Memory B cell (primary cell): ENCODE results near the gene SIPA1L2.

Experiments used
- ATAC-seq: fragments of 150-1000 bp; cut with Tn5 transposase; 2 replicates; pipeline ENCODE4 v1.10.0; 2021; ENCODE audit warnings: low read depth, mild to moderate bottlenecking, moderate library complexity
- DNase-seq, 2 donors: peaks; one replicate each; pipeline ENCODE4 v3.0.0; 2022; ENCODE audit warnings: low spot score in 2 of 2
- H3K27ac Mint-ChIP-seq: one replicate; pipeline ENCODE4 v1.8.0; 2022; ENCODE audit warnings: mild to moderate bottlenecking, moderate library complexity, mixed read lengths
- H3K27me3 Mint-ChIP-seq: one replicate; pipeline ENCODE4 v1.8.0; 2022; ENCODE audit warnings: mixed read lengths
- H3K36me3 Mint-ChIP-seq: one replicate; pipeline ENCODE4 v1.8.0; 2022; ENCODE audit warnings: mild to moderate bottlenecking, mixed read lengths
- H3K4me1 Mint-ChIP-seq: one replicate; pipeline ENCODE4 v1.8.0; 2022; ENCODE audit warnings: mixed read lengths
- H3K4me3 Mint-ChIP-seq: one replicate; pipeline ENCODE4 v1.8.0; 2022; ENCODE audit warnings: mild to moderate bottlenecking, moderate library complexity, mixed read lengths
- H3K9me3 Mint-ChIP-seq: one replicate; pipeline ENCODE4 v1.8.0; 2022; ENCODE audit warnings: mixed read lengths

SIPA1L2 gene, protein sequence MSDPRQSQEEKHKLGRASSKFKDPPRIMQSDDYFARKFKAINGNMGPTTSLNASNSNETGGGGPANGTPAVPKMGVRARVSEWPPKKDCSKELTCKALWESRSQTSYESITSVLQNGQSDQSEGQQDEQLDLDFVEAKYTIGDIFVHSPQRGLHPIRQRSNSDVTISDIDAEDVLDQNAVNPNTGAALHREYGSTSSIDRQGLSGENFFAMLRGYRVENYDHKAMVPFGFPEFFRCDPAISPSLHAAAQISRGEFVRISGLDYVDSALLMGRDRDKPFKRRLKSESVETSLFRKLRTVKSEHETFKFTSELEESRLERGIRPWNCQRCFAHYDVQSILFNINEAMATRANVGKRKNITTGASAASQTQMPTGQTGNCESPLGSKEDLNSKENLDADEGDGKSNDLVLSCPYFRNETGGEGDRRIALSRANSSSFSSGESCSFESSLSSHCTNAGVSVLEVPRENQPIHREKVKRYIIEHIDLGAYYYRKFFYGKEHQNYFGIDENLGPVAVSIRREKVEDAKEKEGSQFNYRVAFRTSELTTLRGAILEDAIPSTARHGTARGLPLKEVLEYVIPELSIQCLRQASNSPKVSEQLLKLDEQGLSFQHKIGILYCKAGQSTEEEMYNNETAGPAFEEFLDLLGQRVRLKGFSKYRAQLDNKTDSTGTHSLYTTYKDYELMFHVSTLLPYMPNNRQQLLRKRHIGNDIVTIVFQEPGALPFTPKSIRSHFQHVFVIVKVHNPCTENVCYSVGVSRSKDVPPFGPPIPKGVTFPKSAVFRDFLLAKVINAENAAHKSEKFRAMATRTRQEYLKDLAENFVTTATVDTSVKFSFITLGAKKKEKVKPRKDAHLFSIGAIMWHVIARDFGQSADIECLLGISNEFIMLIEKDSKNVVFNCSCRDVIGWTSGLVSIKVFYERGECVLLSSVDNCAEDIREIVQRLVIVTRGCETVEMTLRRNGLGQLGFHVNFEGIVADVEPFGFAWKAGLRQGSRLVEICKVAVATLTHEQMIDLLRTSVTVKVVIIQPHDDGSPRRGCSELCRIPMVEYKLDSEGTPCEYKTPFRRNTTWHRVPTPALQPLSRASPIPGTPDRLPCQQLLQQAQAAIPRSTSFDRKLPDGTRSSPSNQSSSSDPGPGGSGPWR (N-terminal part only)

GRCh38 chr1:232630047-232630893 is at the start of gene SIPA1L2:
TSS of gene SIPA1L2 (minus strand) at chr1:232630133. CDS start at chr1:232515339, 114,794 bp downstream.
- Mint-ChIP-seq H3K4me1 (peaks cover 4% of the 10 kb centered on the region), H3K27ac (peak within 1 kb of the TSS; percentile 19), H3K4me3 (peak within 1 kb of the TSS; percentile 81), H3K9me3 (no peaks in the 10 kb centered on the region), H3K36me3 (no peaks in the 10 kb centered on the region), H3K27me3 (peaks cover 8% of the 10 kb centered on the region)
- ATAC-seq = peak; percentile 92
- peak; percentile 62 to 76 for DNase-seq

DNA sequence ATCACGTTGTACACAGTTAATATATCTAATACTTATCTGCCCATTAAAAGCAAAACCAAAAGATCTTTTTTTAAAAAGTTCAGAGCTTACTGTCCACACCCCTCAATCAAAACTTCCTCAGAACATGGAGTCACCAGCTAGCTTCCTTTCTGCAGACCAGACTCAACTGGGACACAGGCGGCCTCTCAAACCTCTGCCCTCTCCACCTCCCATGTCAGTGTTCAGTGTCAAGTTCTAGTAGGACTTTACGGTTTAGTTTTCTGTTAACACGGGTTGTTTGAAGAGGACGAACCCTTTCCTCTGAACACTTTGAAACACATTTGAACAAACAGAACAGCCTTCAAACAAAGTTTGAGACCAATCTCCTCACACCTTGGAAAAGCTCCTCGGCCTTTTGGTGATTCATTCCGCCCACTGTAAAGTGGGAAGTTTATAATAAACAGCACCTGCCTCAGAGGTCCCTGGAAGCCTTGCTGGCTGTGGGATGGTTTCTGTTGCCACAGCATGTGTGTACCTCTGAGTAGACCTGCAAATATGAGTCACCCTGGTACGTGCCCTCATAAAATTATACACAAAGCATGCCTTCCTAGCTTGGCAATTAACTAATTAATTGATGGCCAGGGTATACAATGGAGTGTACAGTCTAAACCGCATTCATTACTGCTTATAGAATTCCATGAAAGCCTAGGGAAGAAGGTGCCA is 48.4 kb upstream of the SIPA1L2 start:
- Mint-ChIP-seq H3K27ac (no peak overlapping the region), H3K4me3 (no peak overlapping the region), H3K9me3 (peaks cover 4% of the 10 kb centered on the region), H3K4me1 (no peaks in the 10 kb centered on the region), H3K27me3 (peaks cover 11% of the 10 kb centered on the region), H3K36me3 (no peaks in the 10 kb centered on the region)
- DNase-seq (no peak), ATAC-seq (no peak)

GRCh38 chr1:232676307-232676706 is 46.4 kb upstream of the SIPA1L2 start:
- ATAC-seq = no peak
- Mint-ChIP-seq H3K4me1 (no peaks in the 10 kb centered on the region), H3K4me3 (no peak overlapping the region), H3K27me3 (peaks cover 11% of the 10 kb centered on the region), H3K9me3 (peaks cover 3% of the 10 kb centered on the region), H3K27ac (no peak overlapping the region), H3K36me3 (no peaks in the 10 kb centered on the region)
- no peak for DNase-seq

- DNase-seq (no peak), ATAC-seq (no peak)
- peaks cover 11% of the 10 kb centered on the region for H3K27me3 Mint-ChIP-seq
- no peak overlapping the region for H3K27ac Mint-ChIP-seq
- no peaks in the 10 kb centered on the region for H3K36me3 Mint-ChIP-seq
- H3K4me3 Mint-ChIP-seq = no peak overlapping the region
- peaks cover 3% of the 10 kb centered on the region for H3K9me3 Mint-ChIP-seq
- H3K4me1 Mint-ChIP-seq = no peaks in the 10 kb centered on the region
These were observed 46.0 kb upstream of the SIPA1L2 start for GRCh38 chr1:232675898-232676297.

- Mint-ChIP-seq H3K27me3 (peaks cover 12% of the 10 kb centered on the region), H3K36me3 (no peaks in the 10 kb centered on the region)
These were observed 45.3 kb upstream of the SIPA1L2 start for GRCh38 chr1:232675260-232675659.

GRCh38 chr1:232673256-232673655 is 43.3 kb upstream of the SIPA1L2 start:
- no peaks in the 10 kb centered on the region for H3K4me1 Mint-ChIP-seq
- no peak overlapping the region for H3K27ac Mint-ChIP-seq
- no peak for DNase-seq
- no peak overlapping the region for H3K4me3 Mint-ChIP-seq
- ATAC-seq = no peak
- H3K36me3 Mint-ChIP-seq = no peaks in the 10 kb centered on the region
- peaks cover 12% of the 10 kb centered on the region for H3K27me3 Mint-ChIP-seq
- peaks cover 3% of the 10 kb centered on the region for H3K9me3 Mint-ChIP-seq

More at GRCh38 chr1:232675260-232675659, 45.3 kb upstream of the SIPA1L2 start:
- H3K9me3 Mint-ChIP-seq = peaks cover 3% of the 10 kb centered on the region
- no peak overlapping the region for H3K27ac Mint-ChIP-seq
- no peak for DNase-seq
- no peak overlapping the region for H3K4me3 Mint-ChIP-seq
- ATAC-seq = no peak
- no peaks in the 10 kb centered on the region for H3K4me1 Mint-ChIP-seq

- H3K4me1 Mint-ChIP-seq = peaks cover 4% of the 10 kb centered on the region
- no peak for DNase-seq
- H3K4me3 Mint-ChIP-seq = no peak overlapping the region
- no peak for ATAC-seq
- peaks cover 9% of the 10 kb centered on the region for H3K27me3 Mint-ChIP-seq
- no peak overlapping the region for H3K27ac Mint-ChIP-seq
- H3K36me3 Mint-ChIP-seq = no peaks in the 10 kb centered on the region
- H3K9me3 Mint-ChIP-seq = peaks cover 3% of the 10 kb centered on the region
These were observed 40.2 kb upstream of the SIPA1L2 start for GRCh38 chr1:232669981-232670747.

- DNase-seq = no peak
- peaks cover 4% of the 10 kb centered on the region for H3K4me1 Mint-ChIP-seq
- no peak overlapping the region for H3K27ac Mint-ChIP-seq
These were observed 37.8 kb upstream of the SIPA1L2 start for GRCh38 chr1:232667778-232668165.

GRCh38 chr1:232667094-232667777 is 37.3 kb upstream of the SIPA1L2 start:
- no peak overlapping the region for H3K4me3 Mint-ChIP-seq
- H3K27me3 Mint-ChIP-seq = peaks cover 6% of the 10 kb centered on the region
- H3K27ac Mint-ChIP-seq = no peak overlapping the region
- DNase-seq = no peak
- H3K9me3 Mint-ChIP-seq = no peaks in the 10 kb centered on the region
- peaks cover 4% of the 10 kb centered on the region for H3K4me1 Mint-ChIP-seq
- H3K36me3 Mint-ChIP-seq = no peaks in the 10 kb centered on the region
- ATAC-seq = no peak

More at GRCh38 chr1:232667778-232668165, 37.8 kb upstream of the SIPA1L2 start:
- H3K27me3 Mint-ChIP-seq = peaks cover 6% of the 10 kb centered on the region
- no peaks in the 10 kb centered on the region for H3K36me3 Mint-ChIP-seq
- ATAC-seq = no peak
- H3K4me3 Mint-ChIP-seq = no peak overlapping the region
- H3K9me3 Mint-ChIP-seq = no peaks in the 10 kb centered on the region

- no peaks in the 10 kb centered on the region for H3K36me3 Mint-ChIP-seq
- no peak for DNase-seq
- H3K4me1 Mint-ChIP-seq = peaks cover 4% of the 10 kb centered on the region
- ATAC-seq = no peak
- H3K9me3 Mint-ChIP-seq = no peaks in the 10 kb centered on the region
- no peak overlapping the region for H3K27ac Mint-ChIP-seq
- peaks cover 3% of the 10 kb centered on the region for H3K27me3 Mint-ChIP-seq
- H3K4me3 Mint-ChIP-seq = no peak overlapping the region
These were observed 35.2 kb upstream of the SIPA1L2 start for GRCh38 chr1:232664844-232665777.

GRCh38 chr1:232662910-232663309 is 33.0 kb upstream of the SIPA1L2 start:
- H3K9me3 Mint-ChIP-seq = no peaks in the 10 kb centered on the region
- no peaks in the 10 kb centered on the region for H3K36me3 Mint-ChIP-seq
- H3K27ac Mint-ChIP-seq = no peak overlapping the region
- DNase-seq (no peak), ATAC-seq (no peak)
- peaks cover 4% of the 10 kb centered on the region for H3K27me3 Mint-ChIP-seq
- H3K4me3 Mint-ChIP-seq = no peak overlapping the region
- H3K4me1 Mint-ChIP-seq = peaks cover 4% of the 10 kb centered on the region
